HK-2 (cell line): ENCODE data around the gene GNE.

Experiments
- DNase-seq: peaks from one replicate; pipeline ENCODE4 v3.0.0-alpha.2; 2018; ENCODE audit not compliant: unreplicated experiment

GNE gene

GRCh38 chr9:36169166-36169565 is 89.1 kb downstream of the GNE start, which contains the start of gene CCIN:
Gene CCIN, plus strand, starts transcription at chr9:36169388. Its CDS starts 115 bp downstream, at chr9:36169503.
- DNase-seq = no peak

- DNase-seq = peak; percentile 78
Observed at GRCh38 chr9:36166168-36166927, 91.9 kb downstream of the GNE start.

DNA sequence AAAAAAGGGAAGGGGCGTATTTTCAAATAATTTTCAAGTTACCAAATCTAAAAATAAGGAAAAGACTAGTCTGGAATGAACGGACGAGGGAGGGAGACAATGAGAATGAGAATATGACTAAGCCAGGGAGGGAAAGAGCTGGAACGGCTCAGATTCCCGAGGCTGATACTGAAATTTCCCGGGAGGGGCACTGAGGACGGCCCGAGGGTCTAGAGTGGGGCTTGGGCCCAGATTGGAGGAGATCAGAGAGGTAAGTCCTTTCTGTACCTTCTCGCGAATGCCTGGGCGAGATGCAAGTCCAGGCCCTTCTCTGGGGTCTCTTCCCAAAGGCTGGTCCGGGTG is 92.5 kb downstream of the GNE start:
- no peak for DNase-seq

- no peak for DNase-seq
Observed at GRCh38 chr9:36164989-36165388, 93.3 kb downstream of the GNE start.
